IPS DF 6.9 (cell line): ENCODE data around the gene PCED1B.
"Not testable (repeated sequence)": the region's sequence is repeated elsewhere in the genome, so short reads cannot be mapped to it uniquely, and the experiment has no call there.

Source experiments
- DNase-seq: peaks from one replicate; pipeline ENCODE4 v3.0.0-alpha.2; 2013; ENCODE audit warnings: low read depth, low spot score
- H3K27ac ChIP-seq: one replicate; pipeline ENCODE4 v1.5.1; 2013; ENCODE audit warnings: low read length, control low read depth
- H3K27me3 ChIP-seq: 2 replicates; pipeline ENCODE4 v1.6.1; 2013; ENCODE audit warnings: mild to moderate bottlenecking, low read length; ENCODE audit not compliant: control insufficient read depth, insufficient read depth
- H3K36me3 ChIP-seq: 2 replicates; pipeline ENCODE4 v1.6.1; 2013; ENCODE audit warnings: low read length; ENCODE audit not compliant: control insufficient read depth, insufficient read depth
- H3K4me1 ChIP-seq: 2 replicates; pipeline ENCODE4 v1.6.1; 2013; ENCODE audit warnings: low read length; ENCODE audit not compliant: control insufficient read depth, insufficient read depth
- H3K4me3 ChIP-seq: 2 replicates; pipeline ENCODE4 v1.5.1; 2013; ENCODE audit warnings: mild to moderate bottlenecking, low read length
- H3K9me3 ChIP-seq: 2 replicates; pipeline ENCODE4 v1.6.1; 2013; ENCODE audit warnings: low read length, inconsistent platforms; ENCODE audit not compliant: control insufficient read depth, insufficient read depth
- WGBS: extraction: QIAGEN DNeasy Blood & Tissue Kit; methylation state at CpG from one replicate; pipeline ENCODE4 v1.1.7; 2013; ENCODE audit warnings: mixed read lengths, missing lambda C conversion rate; ENCODE audit not compliant: insufficient read length, insufficient coverage; 5-methylcytosine and 5-hydroxymethylcytosine counted together

Gene PCED1B

DNA sequence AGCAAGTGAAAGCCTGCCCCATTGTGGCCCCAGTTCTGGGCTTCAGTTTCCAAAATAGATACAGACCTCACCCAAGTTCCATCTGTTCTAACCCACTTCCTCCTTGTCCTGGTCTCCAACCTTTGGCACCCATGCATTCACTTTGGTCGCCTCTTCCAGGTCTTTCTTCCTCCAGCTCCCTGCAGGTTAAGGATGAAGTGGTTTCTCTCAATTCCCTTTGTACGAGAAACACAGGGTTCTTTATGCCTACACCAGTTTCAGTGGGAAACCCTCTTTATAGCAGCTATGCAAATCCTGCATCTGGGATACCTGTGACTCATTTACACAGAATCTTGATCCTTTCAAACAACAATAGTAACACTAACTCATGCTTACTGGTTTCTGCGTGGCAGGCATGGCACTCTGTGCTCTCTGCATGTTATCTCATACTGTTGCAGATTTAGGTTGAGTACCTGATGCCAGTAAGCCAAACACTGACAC is 110.9 kb downstream of the PCED1B start:
- Histone ChIP-seq H3K4me1 (peaks cover 2% of the 10 kb centered on the region; the same call in 1 of the 2 replicates), H3K9me3 (no peaks in the 10 kb centered on the region)
- no CpG with 5 or more reads among the region's 3 CpGs for WGBS

DNA sequence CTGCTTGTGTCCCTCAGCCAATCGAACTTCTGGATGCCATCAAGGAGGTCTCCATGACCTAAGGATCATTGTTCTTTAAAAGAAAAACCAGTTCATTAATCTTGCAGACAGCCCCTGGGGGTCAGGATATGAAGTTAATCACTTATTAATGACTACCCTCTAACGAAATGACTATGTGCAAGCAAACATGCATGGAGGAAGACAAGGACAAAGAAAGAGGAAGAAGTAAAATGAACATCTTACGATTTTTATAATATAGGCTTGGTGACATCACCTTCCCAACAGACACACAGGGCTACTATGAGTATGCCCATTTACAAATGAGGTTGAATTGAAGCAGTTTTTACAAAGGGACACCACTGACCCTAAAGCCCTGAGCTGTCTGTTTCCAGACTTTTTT is 111.5 kb downstream of the PCED1B start:
- no CpG with 5 or more reads among the region's 3 CpGs for WGBS
- no peak overlapping the region for H3K27ac ChIP-seq

More for the DNA sequence above, 110.9 kb downstream of the PCED1B start:
- DNase-seq, result no peak
- Histone ChIP-seq H3K36me3 (no peaks in the 10 kb centered on the region), H3K27me3 (no peaks in the 10 kb centered on the region), H3K4me3 (no peak overlapping the region), H3K27ac (no peak overlapping the region)

DNA sequence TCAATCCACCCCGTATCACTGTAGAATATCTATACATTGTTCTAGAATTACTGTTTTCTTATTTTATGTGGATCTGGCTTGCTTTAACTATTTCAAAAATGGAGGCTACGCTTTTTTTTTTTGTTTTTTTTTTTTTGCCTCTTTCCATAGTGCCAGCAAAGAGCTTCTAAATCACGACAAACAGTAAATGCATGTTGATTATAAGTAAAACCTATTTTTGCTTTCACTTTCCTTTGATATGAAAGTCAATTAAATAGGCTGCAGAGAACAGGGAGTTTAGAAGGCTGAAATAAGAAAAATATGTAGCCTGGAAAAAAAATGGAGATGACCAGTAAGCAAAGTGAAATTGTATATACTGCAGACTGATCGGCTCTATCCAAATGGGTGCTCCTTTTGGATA is 112.6 kb downstream of the PCED1B start:
- no peaks in the 10 kb centered on the region for H3K27me3 ChIP-seq
- no CpG with 5 or more reads among the region's 4 CpGs for WGBS
- DNase-seq, result no peak
- H3K27ac ChIP-seq, result no peak overlapping the region
- peaks cover 2% of the 10 kb centered on the region; the same call in 1 of the 2 replicates for H3K4me1 ChIP-seq
- H3K36me3 ChIP-seq, result no peaks in the 10 kb centered on the region
- no peaks in the 10 kb centered on the region for H3K9me3 ChIP-seq
- H3K4me3 ChIP-seq, result no peak overlapping the region

More for the DNA sequence above, 111.5 kb downstream of the PCED1B start:
- H3K36me3 ChIP-seq, result no peaks in the 10 kb centered on the region
- H3K27me3 ChIP-seq, result no peaks in the 10 kb centered on the region
- H3K9me3 ChIP-seq, result no peaks in the 10 kb centered on the region
- H3K4me3 ChIP-seq, result no peak overlapping the region
- DNase-seq, result no peak
- H3K4me1 ChIP-seq, result peaks cover 2% of the 10 kb centered on the region; the same call in 1 of the 2 replicates

DNA sequence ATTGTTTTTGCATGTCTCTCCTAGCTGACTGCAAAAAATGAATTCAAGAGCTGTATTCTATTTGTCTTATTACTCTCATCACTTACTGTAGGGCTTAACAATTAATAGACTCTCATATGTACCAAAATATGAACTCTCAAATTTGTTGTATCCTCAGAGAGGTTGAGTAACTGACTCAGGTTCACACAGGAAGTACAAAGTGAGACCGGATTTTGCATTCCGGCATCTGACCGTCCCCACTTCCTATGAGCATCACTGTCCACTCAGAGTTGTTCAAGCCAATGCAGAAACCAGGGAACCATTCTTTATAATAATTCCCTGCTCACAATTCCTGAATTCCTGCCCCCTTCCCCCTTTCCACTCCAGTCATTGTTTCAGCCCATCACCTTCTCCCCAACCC is 113.6 kb downstream of the PCED1B start:
- peaks cover 2% of the 10 kb centered on the region; the same call in 1 of the 2 replicates for H3K4me1 ChIP-seq
- H3K4me3 ChIP-seq, result no peak overlapping the region
- DNase-seq, result no peak
- H3K27me3 ChIP-seq, result no peaks in the 10 kb centered on the region
- WGBS, result no CpG with 5 or more reads among the region's 3 CpGs
- no peak overlapping the region for H3K27ac ChIP-seq
- H3K9me3 ChIP-seq, result no peaks in the 10 kb centered on the region
- no peaks in the 10 kb centered on the region for H3K36me3 ChIP-seq

DNA sequence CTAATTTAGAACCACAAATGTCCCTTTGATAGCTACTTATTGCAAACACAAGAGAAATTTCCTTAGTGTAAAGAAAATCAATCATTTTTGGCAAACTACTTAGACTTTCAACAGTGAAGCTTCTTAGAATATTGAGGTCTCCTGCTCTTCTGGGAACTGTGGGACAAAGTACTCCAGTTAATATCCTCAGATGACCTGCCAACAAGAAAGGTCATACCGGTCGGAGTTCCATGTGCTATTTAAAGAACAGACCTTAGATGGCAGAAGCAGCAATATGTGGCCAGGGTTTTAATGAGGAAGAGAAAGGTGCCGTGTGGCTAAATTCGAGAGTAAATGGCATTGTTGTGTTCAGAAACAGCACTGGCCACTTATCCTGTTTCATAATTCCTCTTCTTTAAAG is 115.1 kb downstream of the PCED1B start:
- no peak overlapping the region for H3K27ac ChIP-seq
- H3K27me3 ChIP-seq, result no peaks in the 10 kb centered on the region
- no peaks in the 10 kb centered on the region for H3K36me3 ChIP-seq
- H3K4me1 ChIP-seq, result peaks cover 2% of the 10 kb centered on the region; the same call in 1 of the 2 replicates
- no peak overlapping the region for H3K4me3 ChIP-seq
- WGBS, result no CpG with 5 or more reads among the region's 4 CpGs
- no peaks in the 10 kb centered on the region for H3K9me3 ChIP-seq
- DNase-seq, result no peak

DNA sequence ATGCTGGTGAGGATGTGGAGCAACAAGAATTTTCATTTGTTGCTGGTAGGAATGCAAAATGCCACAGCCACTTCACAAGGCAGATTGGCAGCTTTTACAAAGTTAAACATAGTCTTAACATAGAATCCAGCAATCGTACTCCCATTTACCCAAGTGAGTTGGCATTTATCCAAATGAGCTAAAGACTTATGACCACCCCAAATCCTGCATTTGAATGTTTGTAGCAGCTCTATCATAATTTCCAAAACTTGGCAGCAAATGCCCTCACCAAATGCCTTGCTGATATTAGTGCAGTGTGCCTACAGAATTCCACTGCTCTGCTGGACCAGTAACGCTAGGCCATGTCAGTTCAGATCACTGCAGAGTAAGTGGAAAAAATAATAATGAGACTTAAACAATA is 121.0 kb downstream of the PCED1B start:
- no peaks in the 10 kb centered on the region for H3K27me3 ChIP-seq
- no peak overlapping the region for H3K4me3 ChIP-seq
- H3K9me3 ChIP-seq, result no peaks in the 10 kb centered on the region
- no peak for DNase-seq
- WGBS, result no CpG with 5 or more reads among the region's 2 CpGs
- H3K36me3 ChIP-seq, result no peaks in the 10 kb centered on the region
- H3K4me1 ChIP-seq, result no peaks in the 10 kb centered on the region
- no peak overlapping the region for H3K27ac ChIP-seq

DNA sequence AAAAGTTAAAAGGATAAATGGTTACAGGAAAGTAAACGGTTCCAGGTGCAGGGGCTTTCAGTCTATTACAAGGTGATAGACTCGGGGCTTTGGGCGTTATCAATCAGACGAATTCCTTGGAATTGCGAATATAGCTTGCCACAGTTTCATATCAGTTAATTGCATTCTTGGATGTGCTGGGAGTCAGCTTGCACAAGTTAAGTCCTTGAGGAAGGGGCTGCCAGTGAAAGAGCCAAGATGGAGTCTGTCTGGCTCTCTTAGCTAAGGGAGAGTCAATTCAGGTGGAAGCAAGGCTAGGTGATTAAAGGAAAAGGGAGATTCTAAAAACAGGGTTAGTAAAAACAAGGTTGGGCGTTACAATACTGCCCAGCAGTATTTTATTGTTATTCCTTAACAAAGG is 121.8 kb downstream of the PCED1B start:
- not testable (repeated sequence) for H3K27ac ChIP-seq, H3K4me1 ChIP-seq, H3K9me3 ChIP-seq, H3K36me3 ChIP-seq, H3K27me3 ChIP-seq, H3K4me3 ChIP-seq, DNase-seq
- no CpG with 5 or more reads among the region's 6 CpGs for WGBS

DNA sequence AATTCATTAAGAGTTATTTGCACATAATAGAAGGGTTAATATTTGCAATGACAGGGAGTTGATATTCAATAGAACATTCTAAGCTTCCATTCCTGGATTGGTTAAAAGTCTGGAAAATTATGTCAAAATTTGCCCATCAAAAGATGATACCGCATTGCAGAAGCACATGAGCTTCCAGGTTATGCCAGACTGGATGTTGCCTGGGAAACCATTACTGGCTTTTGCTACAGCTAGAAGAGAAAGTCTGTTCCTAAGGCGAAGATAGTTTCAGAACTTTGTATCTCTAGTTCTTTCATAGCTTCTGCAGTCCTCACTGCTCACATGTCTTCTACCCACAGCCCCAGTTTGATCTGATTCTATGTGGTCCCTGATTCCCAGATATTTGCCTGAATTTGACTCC is 122.8 kb downstream of the PCED1B start:
- H3K27ac ChIP-seq, result no peak overlapping the region
- H3K4me1 ChIP-seq, result no peaks in the 10 kb centered on the region
- H3K36me3 ChIP-seq, result no peaks in the 10 kb centered on the region

DNA sequence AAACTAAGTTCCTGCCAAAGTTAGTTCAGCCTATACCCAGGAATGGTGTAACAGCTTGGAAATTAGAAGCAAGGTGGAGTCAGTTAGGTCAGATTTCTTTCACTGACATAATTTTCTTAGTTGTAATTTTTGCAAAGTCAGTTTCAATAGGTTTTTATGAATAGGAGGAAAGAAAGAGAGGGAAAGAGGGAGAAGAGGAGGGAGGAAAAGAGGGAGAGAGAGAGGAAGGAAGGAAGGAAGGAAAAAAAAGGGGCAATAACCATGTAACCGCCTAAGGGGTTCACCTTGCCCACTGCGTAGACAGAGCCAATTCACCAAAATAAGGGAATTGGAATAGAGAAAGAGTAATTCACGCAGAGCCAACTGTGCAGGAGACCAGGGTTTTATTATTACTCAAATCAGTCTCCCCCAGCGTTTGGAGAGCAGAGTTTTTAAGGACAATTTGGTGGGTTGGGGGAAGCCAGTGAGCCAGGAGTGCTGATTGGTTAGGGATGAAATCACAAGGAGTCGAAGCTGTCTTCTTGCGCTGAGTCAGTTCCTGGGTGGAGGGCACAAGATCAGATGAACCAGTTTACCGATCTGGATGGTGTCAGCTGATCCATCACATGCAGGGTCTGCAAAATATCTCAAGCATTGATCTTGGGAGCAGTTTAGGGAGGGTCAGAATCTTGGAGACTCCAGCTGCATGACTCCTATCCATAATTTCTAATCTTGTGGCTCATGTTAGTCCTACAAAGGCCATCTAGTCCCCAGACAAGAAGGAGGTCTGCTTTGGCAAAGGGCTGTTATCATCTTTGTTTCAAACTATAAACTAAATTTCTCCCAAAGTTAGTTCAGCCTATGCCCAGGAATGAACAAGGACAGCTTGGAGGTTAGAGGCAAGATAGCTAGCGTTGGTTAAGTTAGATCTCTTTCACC is 126.4 kb downstream of the PCED1B start:
- H3K27me3 ChIP-seq, result no peaks in the 10 kb centered on the region
- H3K9me3 ChIP-seq, result no peaks in the 10 kb centered on the region
- no peak for DNase-seq
- no peaks in the 10 kb centered on the region for H3K36me3 ChIP-seq
- WGBS, result no CpG with 5 or more reads among the region's 8 CpGs
- 0 out of 2 replicates have a peak, but pooled peaks cover 1% of the 10 kb centered on the region for H3K4me1 ChIP-seq
- H3K27ac ChIP-seq, result no peak overlapping the region
- H3K4me3 ChIP-seq, result no peak overlapping the region

More for the DNA sequence above, 122.8 kb downstream of the PCED1B start:
- Histone ChIP-seq H3K27me3 (no peaks in the 10 kb centered on the region), H3K4me3 (no peak overlapping the region), H3K9me3 (no peaks in the 10 kb centered on the region)
- no CpG with 5 or more reads among the region's 2 CpGs for WGBS
- no peak for DNase-seq

DNA sequence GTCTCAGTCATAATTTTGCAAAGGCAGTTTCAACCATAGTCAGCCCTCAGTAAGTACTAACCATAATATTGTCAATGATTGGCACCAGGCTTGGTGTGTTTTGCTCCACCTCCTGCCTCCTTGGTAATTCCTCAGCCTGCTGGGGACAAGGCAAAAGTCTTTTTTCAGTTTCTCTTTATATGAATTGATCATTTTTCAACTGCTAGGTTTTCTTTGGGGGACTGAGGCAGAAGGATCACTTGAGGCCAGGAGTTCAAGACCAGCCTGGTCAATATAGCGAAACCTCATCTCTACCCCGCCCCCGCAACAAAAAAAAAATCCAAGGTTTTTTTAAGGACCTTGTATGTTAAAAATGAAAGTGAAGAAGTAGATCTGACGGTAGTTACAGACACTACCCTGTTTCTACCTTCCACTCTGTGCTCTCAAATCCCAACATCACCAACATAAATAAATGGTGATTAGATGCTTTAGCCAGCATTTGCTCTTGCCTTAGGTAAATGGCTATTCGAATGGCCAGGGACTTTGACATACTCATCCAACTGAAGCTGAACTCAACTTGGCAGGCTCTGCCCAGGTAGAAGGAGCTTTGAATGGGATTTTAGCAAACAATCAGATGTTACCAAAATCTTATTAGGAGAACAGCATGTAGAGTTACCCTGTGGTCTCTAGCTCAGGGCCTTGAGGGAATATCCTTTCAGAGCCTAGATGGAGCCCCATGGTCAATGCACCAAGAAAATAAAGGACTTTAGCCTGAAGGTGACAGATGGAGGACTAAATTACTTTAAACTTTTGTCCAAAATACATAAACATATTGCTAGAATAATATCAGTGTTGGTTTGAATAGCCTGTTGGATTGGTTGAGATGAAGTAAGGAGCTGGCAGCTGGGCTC is 127.3 kb downstream of the PCED1B start:
- no peak for DNase-seq
- WGBS, result no CpG with 5 or more reads among the region's 5 CpGs
- H3K4me3 ChIP-seq, result no peak overlapping the region
- no peaks in the 10 kb centered on the region for H3K27me3 ChIP-seq
- no peak overlapping the region for H3K27ac ChIP-seq
- H3K4me1 ChIP-seq, result 0 out of 2 replicates have a peak, but pooled peaks cover 1% of the 10 kb centered on the region
- H3K36me3 ChIP-seq, result no peaks in the 10 kb centered on the region
- no peaks in the 10 kb centered on the region for H3K9me3 ChIP-seq
